ENCODE results near the gene MOSMO. TPM values are rescaled to one million over a fixed set of nuclear protein-coding genes. Genes with fewer than 3 reads are reported as not detected.

MOSMO gene
- total and polyA plus RNA-seq, 9 of the 15 experiments (the other 6 are each of a cell fraction or from before 2014, with no cell fraction given) = 1.9 to 13.3 (median 7.7) TPM

DNA sequence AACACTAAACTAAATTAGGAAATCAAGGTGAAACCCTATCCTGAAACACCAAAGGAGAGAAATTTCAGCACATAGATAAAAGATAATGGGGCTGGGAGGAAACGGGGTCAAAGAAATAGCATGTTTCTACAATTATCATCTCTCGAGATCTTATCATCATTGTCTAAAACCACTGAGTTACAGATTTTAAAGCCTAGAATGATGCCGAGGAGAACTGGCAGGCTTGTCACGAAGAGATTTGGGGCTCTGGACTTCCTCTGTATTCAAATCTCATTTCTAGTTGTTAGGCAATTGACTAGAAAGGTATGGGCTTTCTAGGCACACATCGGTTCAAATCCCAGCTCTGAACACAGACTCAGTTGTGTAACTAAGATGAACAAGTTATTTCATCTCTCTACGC lies 16.3 kb upstream of the MOSMO start:
- TF ChIP-seq ZNF431 (CRISPR knock-in tag; IDR thresholded peaks at IDR 0.05) = no peak
- peak; percentile 19; the same call in 1 of the 2 replicates for TF ChIP-seq SOX6 (IDR thresholded peaks at IDR 0.05)
- Histone ChIP-seq H3K4me1 (replicated peaks in 1 of 2; ENCODE audit: control insufficient read depth in 2 of 2, insufficient read depth in 2 of 2, low read length in 2 of 2) (peaks cover 0 to 6% of the 10 kb centered on the region in 2 experiments; a peak in 4 of 5 replicates), H3K9ac (ENCODE audit: insufficient read depth in 1 of 2, low read depth in 2 of 2, low read length in 2 of 2) (no peak overlapping the region), H3K4me2 (ENCODE audit: insufficient read depth, low read length) (no peak overlapping the region), H3K36me3 (ENCODE audit: control insufficient read depth, insufficient read depth, low read length) (no peaks in the 10 kb centered on the region), H3K27me3 (ENCODE audit: control insufficient read depth in 2 of 2, insufficient read depth in 2 of 2, low read length in 2 of 2) (no peaks in the 10 kb centered on the region), H3K79me2 (ENCODE audit: control insufficient read depth, insufficient read depth, low read length) (no peaks in the 10 kb centered on the region), H3K27ac (ENCODE audit: extremely low read depth, low read depth, low read length) (no peak overlapping the region), H3K9me3 (replicated peaks; ENCODE audit: control insufficient read depth, insufficient read depth, low read depth, low read length) (no peaks in the 10 kb centered on the region), H3K9me1 (ENCODE audit: control insufficient read depth, insufficient read depth, low read length) (no peaks in the 10 kb centered on the region), H2AFZ (ENCODE audit: low read depth, low read length) (no peak overlapping the region), H3K4me3 (no peak overlapping the region), H4K20me1 (replicated peaks; ENCODE audit: control insufficient read depth, insufficient read depth, low read length) (no peaks in the 10 kb centered on the region)
- ATAC-seq = no peak
- WGBS (ENCODE audit: insufficient coverage, low coverage, missing lambda C conversion rate) = 21% methylated on average over 6 of the region's 6 CpGs
- DNase-seq (ENCODE audit: extremely low read depth in 1 of 4, low spot score in 3 of 4) = no peak
- BruUV-seq (replicated peaks) = no TSS peak
- ChIA-PET POLR2A (interaction anchor here (2.8 kb wide), 1 partner anchor 12 kb away, joined by 10 read pairs; no protein-coding TSS in a partner anchor), CTCF (ENCODE audit: low intra/inter-chr PET ratio) (no interaction called here)
- intact Hi-C loops (cut with micrococcal nuclease) (no loop called here), in situ Hi-C loops (cut with MboI) (no loop called here)
- FAIRE-seq = no peak

DNA sequence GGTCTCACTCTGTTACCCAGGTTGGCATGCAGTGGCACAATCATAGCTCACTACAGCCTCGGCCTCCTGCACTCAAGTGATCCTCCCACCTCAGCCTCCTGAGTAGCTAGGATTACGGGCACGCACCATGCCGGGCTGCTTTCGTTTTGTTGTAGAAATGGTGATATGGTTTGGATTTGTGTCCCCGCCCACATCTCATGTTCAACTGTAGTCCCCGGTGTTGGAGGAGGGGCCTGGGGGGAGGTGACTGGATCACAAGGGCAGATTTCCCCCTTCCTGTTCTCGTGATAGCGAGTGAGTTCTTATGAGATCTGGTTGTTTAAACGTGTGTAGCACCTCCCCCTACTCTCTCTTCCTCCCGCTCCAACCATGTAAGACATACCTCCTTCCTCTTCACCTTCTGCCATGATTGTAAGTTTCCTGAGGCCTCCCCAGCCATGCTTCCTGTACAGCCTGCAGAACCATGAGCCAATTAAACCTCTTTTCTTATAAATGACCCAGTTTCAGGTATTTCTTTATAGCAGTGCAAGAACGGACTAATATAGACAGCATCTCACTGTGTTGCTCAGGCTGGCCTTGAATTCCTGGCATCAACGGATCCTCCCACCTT lies 12.9 kb upstream of the MOSMO start:
- no peaks in the 10 kb centered on the region for H3K9me3 ChIP-seq (replicated peaks; ENCODE audit: control insufficient read depth, insufficient read depth, low read depth, low read length)
- no peaks in the 10 kb centered on the region for H3K79me2 ChIP-seq (ENCODE audit: control insufficient read depth, insufficient read depth, low read length)
- in situ Hi-C loops (cut with MboI) = loop anchor here (5.0 kb wide), 2 partner anchors 102 to 187 kb away; no protein-coding TSS in a partner anchor
- no peaks in the 10 kb centered on the region for H3K36me3 ChIP-seq (ENCODE audit: control insufficient read depth, insufficient read depth, low read length)
- ChIA-PET CTCF (ENCODE audit: low intra/inter-chr PET ratio) (no interaction called here), POLR2A (interaction anchor here (0.8 to 1.3 kb wide), 8 partner anchors 10 to 194 kb away, joined by 3 to 6 read pairs (median 3); partner anchors contain the start of gene UQCRC2)
- peak overlapping the region; percentile 46 to 69; a peak in 3 of 4 replicates for H3K9ac ChIP-seq (ENCODE audit: insufficient read depth in 1 of 2, low read depth in 2 of 2, low read length in 2 of 2)
- WGBS (ENCODE audit: insufficient coverage, low coverage, missing lambda C conversion rate) = 15% methylated on average over 12 of the region's 13 CpGs
- H3K27ac ChIP-seq (ENCODE audit: extremely low read depth, low read depth, low read length) = peak overlapping the region; percentile 70
- H3K27me3 ChIP-seq (ENCODE audit: control insufficient read depth in 2 of 2, insufficient read depth in 2 of 2, low read length in 2 of 2) = no peaks in the 10 kb centered on the region; a peak in 1 of 5 replicates
- H3K4me3 ChIP-seq = peak overlapping the region; percentile 17; the same call in 1 of the 2 replicates
- FAIRE-seq (peak; percentile 96), ATAC-seq (peak; percentile 98), DNase-seq (ENCODE audit: extremely low read depth in 1 of 4, low spot score in 3 of 4) (peak; percentile 39 to 93 (median 53))
- no peaks in the 10 kb centered on the region for H4K20me1 ChIP-seq (replicated peaks; ENCODE audit: control insufficient read depth, insufficient read depth, low read length)
- H2AFZ ChIP-seq (ENCODE audit: low read depth, low read length) = peak overlapping the region; percentile 95
- intact Hi-C loops (cut with micrococcal nuclease) = loop anchor here (5.0 kb wide), 1 partner anchor 302 kb away; the partner anchor contains the start of gene POLR3E
- H3K4me2 ChIP-seq (ENCODE audit: insufficient read depth, low read length) = peak overlapping the region; percentile 74
- no peaks in the 10 kb centered on the region for H3K9me1 ChIP-seq (ENCODE audit: control insufficient read depth, insufficient read depth, low read length)
- H3K4me1 ChIP-seq (replicated peaks in 1 of 2; ENCODE audit: control insufficient read depth in 2 of 2, insufficient read depth in 2 of 2, low read length in 2 of 2) = peaks cover 0 to 9% of the 10 kb centered on the region in 2 experiments; a peak in 3 of 5 replicates
- BruUV-seq (replicated peaks) = no TSS peak
- TF ChIP-seq TBP (optimal IDR thresholded peaks at IDR 0.05; ENCODE audit: low read depth, low read length) (peak; percentile 48), ZNF589 (CRISPR knock-in tag; IDR thresholded peaks at IDR 0.05; ENCODE audit: low read depth) (0 out of 2 replicates have a peak, but pooled peaks have one; percentile 31)
- TF ChIP-seq, protein P1, sequence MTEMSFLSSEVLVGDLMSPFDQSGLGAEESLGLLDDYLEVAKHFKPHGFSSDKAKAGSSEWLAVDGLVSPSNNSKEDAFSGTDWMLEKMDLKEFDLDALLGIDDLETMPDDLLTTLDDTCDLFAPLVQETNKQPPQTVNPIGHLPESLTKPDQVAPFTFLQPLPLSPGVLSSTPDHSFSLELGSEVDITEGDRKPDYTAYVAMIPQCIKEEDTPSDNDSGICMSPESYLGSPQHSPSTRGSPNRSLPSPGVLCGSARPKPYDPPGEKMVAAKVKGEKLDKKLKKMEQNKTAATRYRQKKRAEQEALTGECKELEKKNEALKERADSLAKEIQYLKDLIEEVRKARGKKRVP (CRISPR knock-in tag; IDR thresholded peaks at IDR 0.05) = no peak
- TF ChIP-seq, protein P2, sequence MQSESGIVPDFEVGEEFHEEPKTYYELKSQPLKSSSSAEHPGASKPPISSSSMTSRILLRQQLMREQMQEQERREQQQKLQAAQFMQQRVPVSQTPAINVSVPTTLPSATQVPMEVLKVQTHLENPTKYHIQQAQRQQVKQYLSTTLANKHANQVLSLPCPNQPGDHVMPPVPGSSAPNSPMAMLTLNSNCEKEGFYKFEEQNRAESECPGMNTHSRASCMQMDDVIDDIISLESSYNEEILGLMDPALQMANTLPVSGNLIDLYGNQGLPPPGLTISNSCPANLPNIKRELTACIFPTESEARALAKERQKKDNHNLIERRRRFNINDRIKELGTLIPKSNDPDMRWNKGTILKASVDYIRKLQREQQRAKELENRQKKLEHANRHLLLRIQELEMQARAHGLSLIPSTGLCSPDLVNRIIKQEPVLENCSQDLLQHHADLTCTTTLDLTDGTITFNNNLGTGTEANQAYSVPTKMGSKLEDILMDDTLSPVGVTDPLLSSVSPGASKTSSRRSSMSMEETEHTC (IDR thresholded peaks at IDR 0.05) = peak; percentile 70
